ENCODE data around the gene PEAK3.

DNA sequence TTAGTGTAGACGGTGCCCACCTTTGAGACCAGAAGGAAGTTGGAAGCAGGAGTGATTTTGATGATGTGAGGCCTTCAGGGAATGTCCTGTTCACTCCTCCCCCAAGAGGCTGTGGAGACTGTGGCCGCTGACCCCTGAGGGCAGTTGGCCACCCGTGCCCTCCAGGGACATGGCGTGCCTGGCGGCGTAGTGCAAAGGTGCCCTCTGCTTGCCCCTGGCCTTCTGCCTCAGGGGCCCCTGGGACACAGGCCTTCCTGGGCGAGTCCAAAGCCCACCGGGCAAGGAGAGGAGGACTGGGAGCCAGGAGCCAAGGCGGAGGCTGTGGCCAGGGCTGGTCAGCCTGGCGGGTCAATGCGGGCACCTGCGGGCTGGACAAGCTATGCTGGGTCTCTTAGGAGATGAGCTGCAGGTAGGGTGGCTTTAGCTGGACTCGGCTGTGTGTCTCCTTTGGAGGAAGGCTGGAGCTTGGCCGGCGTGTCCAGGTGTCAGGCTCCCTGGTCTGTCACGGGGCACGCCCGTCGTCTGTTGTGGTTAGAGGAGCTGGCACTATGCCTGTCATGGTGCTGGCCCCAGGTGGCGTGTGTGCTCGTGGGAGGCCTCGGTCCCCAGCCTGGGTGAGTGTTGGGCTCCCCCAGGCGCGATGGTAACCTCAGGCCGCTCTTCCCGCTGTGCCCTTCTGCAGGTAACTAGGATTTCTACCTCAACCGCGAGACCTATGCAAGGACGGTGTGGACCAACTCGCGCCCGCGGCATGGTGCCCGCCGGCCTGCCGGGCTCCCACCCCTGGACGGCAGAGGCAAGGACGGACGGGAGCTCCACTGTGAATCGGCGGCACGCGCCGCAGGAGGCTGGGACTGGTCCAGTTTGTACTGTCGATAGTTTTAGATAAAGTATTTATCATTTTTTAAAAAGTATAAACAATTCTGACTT lies 52.6 kb downstream of the PEAK3 start:
- TF ChIP-seq, protein P1, sequence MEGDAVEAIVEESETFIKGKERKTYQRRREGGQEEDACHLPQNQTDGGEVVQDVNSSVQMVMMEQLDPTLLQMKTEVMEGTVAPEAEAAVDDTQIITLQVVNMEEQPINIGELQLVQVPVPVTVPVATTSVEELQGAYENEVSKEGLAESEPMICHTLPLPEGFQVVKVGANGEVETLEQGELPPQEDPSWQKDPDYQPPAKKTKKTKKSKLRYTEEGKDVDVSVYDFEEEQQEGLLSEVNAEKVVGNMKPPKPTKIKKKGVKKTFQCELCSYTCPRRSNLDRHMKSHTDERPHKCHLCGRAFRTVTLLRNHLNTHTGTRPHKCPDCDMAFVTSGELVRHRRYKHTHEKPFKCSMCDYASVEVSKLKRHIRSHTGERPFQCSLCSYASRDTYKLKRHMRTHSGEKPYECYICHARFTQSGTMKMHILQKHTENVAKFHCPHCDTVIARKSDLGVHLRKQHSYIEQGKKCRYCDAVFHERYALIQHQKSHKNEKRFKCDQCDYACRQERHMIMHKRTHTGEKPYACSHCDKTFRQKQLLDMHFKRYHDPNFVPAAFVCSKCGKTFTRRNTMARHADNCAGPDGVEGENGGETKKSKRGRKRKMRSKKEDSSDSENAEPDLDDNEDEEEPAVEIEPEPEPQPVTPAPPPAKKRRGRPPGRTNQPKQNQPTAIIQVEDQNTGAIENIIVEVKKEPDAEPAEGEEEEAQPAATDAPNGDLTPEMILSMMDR (IDR thresholded peaks at IDR 0.05) = no peak
- TF ChIP-seq POLR2A (IDR thresholded peaks at IDR 0.05) = no peak

Measured in thyroid gland (tissue), 4 donors.